Measurements from ENCODE around the gene MAP2K2. TPM values are rescaled to one million over a fixed set of nuclear protein-coding genes. Genes with fewer than 3 reads are reported as not detected.

MAP2K2 gene
- total and polyA plus RNA-seq, 11 donors: 95.3 to 204 (median 118) TPM

DNA sequence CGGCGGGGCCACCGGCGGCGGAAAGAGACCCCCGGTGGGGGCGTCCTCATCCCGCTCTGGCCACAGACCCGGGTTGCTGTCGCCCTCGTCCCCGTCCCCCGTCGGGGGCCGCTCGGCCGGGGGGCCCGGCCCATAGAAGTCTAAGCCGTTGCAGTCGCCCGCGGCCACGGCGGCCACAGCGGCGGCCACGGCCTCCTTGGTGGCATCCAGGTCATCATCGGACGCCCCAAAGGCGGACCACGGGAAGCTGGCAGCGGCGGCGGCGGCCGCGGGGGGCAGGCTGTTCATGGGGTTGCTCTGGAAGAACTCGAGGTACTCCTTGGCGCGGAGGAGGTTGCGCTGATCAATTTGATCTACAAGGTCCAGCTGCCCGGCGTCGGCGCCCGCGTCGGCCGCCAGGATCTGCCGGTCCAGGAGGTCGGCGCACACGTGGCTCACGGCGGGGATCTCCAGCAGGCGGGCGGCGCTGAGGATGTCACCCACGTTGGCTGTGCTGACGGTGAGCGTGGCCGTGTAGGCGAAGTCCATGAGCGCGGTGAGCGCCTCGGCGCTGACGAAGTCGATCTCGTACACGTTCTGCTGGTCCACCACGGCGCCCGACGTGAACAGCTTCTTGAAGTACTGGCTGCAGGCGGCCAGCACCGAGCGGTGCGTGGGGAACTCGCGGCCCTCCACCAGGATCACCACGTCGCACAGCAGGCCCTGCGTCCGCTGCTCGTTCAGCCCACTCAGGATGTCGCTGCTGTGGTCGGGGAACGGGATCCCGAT is 69.3 kb downstream of the MAP2K2 start:
- Histone ChIP-seq H3K36me3 (peaks cover 0 to 64% (median 39%) of the 10 kb centered on the region in 9 donors), H3K4me1 (peaks cover 6 to 69% (median 40%) of the 10 kb centered on the region in 12 donors), H3K27me3 (no peaks in the 10 kb centered on the region), H3K4me3 (no peak overlapping the region), H3K9me3 (no peaks in the 10 kb centered on the region), H3K27ac (no peak overlapping the region)
- no peak for ATAC-seq
- DNase-seq: peak in 2 of 5 donors; percentile 7 to 19
- TF ChIP-seq, protein P1, sequence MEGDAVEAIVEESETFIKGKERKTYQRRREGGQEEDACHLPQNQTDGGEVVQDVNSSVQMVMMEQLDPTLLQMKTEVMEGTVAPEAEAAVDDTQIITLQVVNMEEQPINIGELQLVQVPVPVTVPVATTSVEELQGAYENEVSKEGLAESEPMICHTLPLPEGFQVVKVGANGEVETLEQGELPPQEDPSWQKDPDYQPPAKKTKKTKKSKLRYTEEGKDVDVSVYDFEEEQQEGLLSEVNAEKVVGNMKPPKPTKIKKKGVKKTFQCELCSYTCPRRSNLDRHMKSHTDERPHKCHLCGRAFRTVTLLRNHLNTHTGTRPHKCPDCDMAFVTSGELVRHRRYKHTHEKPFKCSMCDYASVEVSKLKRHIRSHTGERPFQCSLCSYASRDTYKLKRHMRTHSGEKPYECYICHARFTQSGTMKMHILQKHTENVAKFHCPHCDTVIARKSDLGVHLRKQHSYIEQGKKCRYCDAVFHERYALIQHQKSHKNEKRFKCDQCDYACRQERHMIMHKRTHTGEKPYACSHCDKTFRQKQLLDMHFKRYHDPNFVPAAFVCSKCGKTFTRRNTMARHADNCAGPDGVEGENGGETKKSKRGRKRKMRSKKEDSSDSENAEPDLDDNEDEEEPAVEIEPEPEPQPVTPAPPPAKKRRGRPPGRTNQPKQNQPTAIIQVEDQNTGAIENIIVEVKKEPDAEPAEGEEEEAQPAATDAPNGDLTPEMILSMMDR (IDR thresholded peaks at IDR 0.05): no peak
- TF ChIP-seq POLR2A (IDR thresholded peaks at IDR 0.05): no peak
- WGBS, 4 donors: 96% methylated on average over 74 to 91 of the region's 91 CpGs
- intact Hi-C loops (cut with DNase I): loop anchor here in 4 of 10 donors (5.0 kb wide), 2 partner anchors 32 to 37 kb away; no protein-coding TSS in a partner anchor

DNA sequence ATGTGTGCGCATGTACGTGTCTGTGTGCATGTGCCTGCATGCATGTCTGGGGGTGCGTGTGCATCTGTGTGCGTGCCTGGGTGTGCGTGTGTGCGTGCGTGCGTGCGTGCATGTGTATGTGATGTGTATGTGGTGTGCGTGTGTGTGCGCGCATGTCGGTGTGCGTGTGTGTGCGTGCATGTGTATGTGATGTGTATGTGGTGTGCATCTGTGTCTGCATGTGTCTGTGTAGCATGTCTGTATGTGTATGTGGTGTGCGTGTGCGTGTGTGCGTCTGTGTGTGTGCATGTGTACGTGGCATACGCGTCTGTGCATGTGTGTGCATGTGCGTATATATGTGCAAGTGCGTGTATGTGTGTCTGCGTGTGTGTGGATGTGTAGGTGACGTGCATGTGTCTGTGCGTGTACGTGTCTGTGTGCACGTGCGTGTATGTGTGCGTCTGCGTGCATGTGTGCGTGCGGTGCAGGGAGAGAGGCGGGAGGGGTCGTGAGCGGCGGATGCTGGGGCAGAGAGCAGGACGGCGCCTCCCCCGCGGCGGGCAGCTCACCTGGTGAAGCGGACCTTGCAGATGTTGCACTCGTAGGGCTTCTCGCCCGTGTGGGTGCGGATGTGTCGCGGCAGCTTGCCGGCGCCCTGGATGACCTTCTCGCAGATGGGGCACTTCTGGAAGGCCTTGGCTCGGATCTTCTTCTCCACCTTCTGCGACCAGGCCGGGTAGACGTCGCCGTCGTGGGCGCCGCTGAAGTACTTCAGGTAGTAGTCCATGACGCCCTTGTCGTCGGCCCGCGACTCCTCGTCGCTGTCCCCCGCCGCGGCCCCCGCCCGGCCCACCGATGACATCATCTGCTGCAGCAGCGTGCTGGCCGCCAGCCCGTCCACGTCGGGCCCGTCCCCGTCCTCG is 70.2 kb downstream of the MAP2K2 start:
- H3K4me3 ChIP-seq: no peak overlapping the region
- WGBS, 4 donors: 88 to 93% (median 90%) methylated on average over 76 to 82 of the region's 82 CpGs
- H3K4me1 ChIP-seq: peaks cover 0 to 67% (median 37%) of the 10 kb centered on the region in 12 donors
- H3K27me3 ChIP-seq: no peaks in the 10 kb centered on the region
- no peaks in the 10 kb centered on the region for H3K9me3 ChIP-seq
- intact Hi-C loops (cut with DNase I): loop anchor here in 2 of 10 donors (5.0 kb wide), 1 partner anchor 36 kb away; no protein-coding TSS in a partner anchor
- peaks cover 0 to 72% (median 41%) of the 10 kb centered on the region in 9 donors for H3K36me3 ChIP-seq
- DNase-seq: peak in 1 of 5 donors; percentile 18
- TF ChIP-seq, protein P1 (IDR thresholded peaks at IDR 0.05): no peak
- no peak for TF ChIP-seq POLR2A (IDR thresholded peaks at IDR 0.05)
- H3K27ac ChIP-seq: peak overlapping the region in 1 of 12 donors; percentile 43
- no peak for ATAC-seq

DNA sequence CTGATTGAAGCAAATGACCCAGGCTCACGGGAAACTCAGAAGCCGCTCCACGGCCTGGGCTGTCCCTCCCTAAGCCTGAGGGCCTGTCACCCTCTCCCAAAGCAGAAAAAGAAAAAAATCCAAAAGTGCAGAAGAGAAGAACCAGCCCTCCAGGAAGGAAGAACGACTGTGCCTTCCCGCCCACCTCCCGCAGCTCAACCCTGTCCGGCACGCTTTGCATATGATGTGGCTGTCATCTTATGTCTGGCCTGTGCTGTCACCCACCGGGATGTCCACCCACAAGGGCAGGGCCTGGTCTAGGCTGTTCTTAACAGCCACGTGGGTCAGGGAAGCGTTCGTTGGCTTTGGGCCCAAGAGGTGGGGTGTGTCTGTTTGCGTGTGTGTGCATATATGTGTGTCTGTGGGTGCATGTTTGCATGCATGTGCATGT is 70.9 kb downstream of the MAP2K2 start:
- DNase-seq: peak in 1 of 5 donors; percentile 18
- intact Hi-C loops (cut with DNase I): loop anchor here in 2 of 10 donors (5.0 kb wide), 1 partner anchor 36 kb away; no protein-coding TSS in a partner anchor
- Histone ChIP-seq H3K4me3 (peak overlapping the region in 5 of 12 donors; percentile 2 to 26 (median 8)), H3K36me3 (peaks cover 0 to 79% (median 45%) of the 10 kb centered on the region in 9 donors), H3K27ac (peak overlapping the region in 11 of 12 donors; percentile 32 to 78 (median 59)), H3K4me1 (peaks cover 0 to 64% (median 33%) of the 10 kb centered on the region in 12 donors), H3K27me3 (no peaks in the 10 kb centered on the region), H3K9me3 (no peaks in the 10 kb centered on the region)
- ATAC-seq: no peak
- no peak for TF ChIP-seq POLR2A (IDR thresholded peaks at IDR 0.05)
- TF ChIP-seq, protein P1 (IDR thresholded peaks at IDR 0.05): no peak
- WGBS, 4 donors: 18 to 43% (median 24%) methylated on average over 13 of the region's 13 CpGs
